ENCODE measurements around the gene PSAP.
A peak's percentile ranks its signal among the peaks of the same experiment; 100 is the strongest.

PSAP gene

DNA sequence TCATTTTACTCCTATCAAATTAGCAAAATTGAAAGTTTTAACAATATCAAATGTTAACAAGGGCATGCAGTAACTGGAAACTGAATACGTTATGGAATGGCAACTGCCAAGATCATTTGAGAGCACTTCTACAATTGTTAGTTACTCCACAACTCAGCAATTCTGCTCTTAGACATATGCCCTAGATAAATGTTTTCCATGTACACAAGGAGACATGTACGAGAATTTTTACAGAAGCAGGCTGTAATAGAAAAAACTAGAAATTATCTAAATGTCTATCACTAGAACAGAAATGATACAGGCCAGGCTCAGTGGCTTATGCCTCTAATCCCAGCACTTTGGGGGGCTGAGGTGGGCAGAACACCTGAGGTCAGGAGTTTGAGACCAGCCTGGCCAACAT lies 7.0 kb downstream of the PSAP start:
- DNase-seq, result no peak

DNA sequence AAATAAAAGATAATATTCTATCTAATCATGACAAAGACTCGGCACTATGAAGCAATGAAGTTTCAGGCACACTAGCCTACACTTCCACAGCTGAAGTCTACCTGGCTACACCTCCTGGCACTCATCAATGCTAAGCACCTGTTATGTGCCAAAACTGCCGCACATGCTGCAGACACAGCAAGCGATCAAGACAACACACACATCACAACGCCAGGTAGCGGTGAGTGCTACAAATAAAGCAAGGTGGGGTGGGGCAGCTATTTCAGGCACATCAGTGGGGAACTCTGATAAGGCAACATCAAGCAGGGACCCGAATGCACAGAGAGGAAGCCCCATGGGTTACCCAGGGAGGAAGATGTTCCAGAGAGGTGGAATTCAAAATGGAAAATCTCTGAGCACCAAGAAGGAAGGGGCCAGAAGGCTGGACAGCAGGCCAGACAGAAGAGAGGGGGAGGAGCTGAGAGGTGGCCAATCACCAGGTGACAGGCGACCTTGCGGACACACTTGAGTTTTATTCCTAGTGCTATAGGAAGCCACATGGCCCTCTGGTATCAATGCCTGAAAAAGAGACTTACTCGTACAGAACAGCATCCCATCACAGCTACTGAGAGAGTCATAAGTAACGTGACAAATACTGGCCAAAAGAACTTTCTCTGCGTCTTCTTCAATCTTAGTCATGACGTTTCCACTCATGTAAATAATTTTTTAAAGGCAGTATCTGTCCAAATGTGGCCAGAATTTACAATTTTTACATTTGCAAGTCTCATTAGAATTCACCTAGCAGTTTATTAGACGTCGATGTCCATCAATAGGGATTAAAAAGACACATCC lies 8.0 kb downstream of the PSAP start:
- no peak for DNase-seq

DNA sequence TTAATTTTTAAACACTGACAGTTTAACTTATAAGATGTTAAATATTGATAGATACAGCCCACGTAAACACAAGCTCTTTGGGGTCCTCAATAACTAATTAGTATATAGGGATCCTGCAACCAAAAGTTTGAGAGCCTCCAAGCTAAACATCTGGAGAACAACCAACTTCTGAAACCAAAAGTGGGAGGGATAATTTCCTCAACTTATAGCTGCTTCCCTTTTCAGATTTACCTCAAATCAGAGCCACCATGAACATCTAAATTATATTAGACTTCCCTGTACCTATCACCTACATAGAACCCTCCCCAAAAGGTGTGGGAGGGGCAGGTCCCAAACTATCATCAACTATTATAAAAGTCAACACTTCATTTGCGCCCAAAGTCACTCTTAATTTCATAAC lies 8.6 kb downstream of the PSAP start:
- no peak for DNase-seq

DNA sequence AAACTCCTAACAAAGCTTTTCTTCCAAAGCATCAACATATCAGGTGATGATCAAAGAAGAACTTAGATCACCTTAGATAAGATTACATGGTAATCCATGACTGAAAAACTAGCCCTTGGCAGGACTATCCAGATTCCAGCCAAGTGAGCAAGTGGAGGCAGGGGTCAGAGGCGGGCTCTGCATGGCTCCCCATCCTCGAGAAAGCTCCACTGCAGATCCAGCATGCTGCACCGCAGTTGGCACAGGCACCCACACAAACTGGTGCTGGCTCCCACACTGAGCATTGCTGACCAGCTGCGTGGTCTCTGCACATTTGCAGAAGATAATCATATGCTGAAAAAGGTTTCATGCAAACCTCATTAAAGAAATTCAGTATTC lies 10.1 kb downstream of the PSAP start:
- DNase-seq, result no peak

DNA sequence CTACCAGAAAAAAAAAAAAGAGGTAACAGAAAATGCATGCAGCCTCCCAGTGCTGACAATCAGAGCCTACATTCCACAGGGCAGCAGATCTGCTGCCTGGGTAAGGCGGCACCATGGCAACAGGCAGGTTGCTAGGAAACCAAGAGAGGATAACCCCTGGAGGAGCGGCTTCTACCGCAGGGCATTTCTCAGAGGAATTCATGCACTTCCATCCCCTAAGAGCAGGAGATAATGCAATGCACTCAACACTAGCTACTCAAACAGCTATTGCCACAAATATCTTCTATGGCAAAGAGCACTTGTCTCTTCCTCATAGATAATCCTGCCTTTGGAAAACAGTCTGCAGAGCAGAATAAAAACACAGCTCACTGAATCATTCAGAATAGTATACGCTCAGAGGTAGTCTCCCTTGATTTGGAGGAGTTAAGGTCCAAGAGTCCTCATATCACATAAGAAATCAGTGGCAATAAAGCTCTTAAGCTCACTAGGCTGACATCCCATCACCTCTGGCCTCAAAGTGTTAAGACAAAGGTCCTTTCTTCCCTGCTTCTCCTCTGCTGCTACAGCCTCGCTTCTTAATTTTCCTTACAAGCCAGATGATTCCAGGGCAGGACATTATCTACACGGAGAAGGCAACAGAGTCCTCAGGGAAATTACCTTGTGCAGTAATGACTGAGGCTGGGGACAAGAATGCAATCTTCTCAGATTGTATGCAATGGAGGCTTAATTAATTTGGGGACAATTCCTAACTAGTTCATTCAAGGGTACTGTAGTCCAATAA lies 10.7 kb downstream of the PSAP start:
- peak; percentile 26 for DNase-seq

DNA sequence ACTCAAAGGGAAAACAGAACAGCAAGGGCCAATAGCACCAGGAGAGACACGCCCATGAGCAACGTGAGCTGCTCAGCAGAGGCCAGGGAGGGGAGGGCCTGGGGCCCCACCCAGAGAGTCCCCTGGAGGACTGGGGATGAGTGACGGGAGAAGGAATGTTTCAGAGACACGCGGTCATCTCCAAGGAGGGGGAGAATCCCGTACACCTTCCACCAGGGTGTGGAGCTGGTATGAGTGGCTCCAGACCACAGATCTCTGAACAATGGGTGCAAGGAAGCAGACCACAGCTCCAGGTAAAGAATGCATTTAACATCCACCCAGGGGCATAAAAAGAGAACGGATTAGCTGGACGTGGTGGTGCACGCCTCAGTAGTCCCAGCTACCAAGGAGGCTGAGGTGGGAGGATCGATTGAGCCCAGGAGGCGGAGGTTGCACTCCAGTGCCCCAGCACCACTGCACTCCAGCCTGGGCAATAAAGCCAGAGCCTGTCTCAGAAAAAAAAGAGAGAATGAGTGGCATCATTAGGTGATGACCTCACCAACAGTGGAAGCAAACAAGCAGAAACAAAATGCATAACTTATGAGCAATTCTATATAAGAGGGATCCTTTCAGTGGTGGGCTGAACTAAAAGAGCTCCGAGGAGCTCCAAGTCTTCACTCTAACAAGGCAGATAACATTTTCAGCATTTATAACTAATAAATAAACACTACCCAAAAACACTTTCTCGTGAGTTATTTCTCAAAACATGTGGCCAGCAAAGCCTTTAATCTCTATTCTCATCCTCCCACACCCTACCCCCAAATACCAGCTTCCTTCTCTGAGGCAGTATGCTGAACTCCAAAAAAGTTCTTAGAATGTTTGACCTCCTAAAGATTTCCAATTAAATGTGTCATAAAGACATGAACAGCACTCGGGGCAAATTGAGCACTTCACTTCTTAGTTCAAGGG lies 12.5 kb downstream of the PSAP start:
- DNase-seq, result no peak

DNA sequence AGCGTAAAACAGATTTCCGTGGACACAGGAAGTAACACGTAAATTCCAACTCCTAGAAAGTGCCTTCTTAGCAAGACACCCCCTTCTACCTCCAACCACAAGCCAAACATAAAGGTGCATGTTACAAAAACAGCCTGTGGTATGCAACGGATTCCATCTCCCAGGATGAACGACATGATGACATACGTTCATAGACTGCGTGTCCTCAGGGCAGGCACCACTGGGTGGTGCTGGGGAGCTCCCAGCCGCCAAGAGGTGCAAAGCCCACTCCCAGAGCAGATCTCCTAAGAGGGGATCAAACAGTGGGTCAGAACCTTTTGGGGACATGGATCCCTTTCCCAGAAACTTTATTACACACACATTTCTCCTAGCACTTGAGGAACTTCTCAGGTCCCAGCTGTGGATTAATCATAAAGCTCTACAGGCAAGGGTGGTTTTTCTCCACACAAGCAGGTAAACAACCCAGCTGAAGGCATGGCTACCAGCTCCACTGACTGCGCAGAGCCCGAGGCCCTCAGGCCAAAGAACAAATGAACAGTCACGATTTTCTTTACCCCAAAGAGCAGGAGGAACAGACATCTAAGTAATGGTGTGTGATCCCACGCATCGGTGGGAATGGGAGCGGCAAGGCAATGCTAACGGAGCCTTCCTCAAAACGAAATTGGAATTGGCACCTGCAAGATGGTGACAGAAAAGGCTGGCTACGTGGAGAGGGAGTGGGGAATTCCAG lies 13.8 kb downstream of the PSAP start:
- no peak for DNase-seq

DNA sequence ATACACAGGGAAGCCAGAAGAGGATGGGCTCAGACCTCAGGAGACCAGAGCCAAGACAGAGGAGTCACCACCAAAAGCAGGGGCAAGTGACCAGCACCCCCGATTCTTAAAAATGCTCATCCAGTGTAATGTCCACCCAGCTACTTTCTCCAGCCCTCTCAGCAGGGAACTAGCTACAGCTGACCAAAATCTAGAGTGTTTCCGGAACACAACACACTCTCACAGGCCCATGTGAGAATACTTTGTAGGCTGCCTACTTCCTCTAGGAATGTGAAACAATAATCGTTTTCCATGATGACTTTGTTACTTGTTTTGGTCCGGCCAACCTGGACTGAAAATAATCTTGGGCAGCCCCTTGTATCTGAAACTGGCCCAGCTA lies 14.5 kb downstream of the PSAP start:
- DNase-seq, result no peak

DNA sequence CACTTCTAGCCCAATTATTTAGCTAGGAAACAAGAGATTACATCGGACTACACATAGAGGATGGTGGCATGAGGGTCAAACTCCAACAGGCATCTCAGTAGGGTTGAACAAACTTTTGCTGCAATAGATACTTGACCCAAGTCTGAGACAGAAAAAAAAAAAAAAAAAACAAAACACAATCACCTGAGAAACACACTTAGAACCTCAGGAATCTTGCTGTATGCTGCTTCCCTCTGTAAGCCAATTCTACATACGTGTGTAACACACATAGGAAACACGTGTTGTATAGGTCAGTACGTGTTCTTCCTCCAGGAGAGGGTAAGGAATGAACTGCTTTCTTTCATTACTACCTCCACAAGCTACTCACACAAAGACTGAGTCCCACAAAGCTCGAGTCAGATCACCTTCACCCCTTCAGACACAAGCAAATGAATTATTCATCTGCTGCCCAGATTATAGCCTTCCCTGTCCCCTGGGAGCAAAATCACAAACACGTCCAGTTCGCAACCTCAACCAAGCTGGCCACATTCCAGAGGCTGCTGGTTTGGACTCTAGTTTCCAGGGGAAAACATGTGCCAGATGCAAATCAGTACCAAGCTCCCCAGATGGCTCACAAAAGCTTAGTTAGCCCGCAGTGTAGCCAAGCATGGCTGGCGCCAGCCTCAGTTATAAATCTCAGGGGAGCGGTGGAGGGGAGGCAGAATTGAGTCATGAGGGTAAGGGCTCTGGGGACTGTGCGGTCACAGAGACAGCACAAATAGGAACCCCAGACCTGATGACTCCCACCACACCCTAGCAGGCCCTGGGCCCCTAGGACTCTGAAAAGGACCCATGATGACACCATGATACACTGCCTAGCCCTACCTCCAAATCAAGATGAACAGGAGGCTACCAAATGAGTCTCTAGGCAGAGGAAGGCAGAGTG lies 15.1 kb downstream of the PSAP start:
- DNase-seq, result peak; percentile 66

DNA sequence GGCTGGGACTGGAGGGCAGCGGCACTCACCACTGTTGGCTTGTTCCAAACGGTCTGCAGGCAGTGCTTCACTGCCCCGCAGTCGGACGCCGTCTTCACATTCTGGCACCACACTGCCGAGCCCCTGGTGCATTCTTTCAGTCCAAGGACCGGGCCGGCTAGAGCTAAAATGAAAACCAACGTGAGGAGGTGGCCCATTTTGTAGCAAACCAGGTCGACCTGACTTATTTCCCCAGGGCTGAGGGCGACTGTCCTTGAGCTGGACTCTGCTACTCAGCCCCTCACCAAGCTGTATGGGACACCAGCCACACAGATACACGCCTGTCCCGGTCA lies 16.7 kb downstream of the PSAP start:
- no peak for DNase-seq

DNA sequence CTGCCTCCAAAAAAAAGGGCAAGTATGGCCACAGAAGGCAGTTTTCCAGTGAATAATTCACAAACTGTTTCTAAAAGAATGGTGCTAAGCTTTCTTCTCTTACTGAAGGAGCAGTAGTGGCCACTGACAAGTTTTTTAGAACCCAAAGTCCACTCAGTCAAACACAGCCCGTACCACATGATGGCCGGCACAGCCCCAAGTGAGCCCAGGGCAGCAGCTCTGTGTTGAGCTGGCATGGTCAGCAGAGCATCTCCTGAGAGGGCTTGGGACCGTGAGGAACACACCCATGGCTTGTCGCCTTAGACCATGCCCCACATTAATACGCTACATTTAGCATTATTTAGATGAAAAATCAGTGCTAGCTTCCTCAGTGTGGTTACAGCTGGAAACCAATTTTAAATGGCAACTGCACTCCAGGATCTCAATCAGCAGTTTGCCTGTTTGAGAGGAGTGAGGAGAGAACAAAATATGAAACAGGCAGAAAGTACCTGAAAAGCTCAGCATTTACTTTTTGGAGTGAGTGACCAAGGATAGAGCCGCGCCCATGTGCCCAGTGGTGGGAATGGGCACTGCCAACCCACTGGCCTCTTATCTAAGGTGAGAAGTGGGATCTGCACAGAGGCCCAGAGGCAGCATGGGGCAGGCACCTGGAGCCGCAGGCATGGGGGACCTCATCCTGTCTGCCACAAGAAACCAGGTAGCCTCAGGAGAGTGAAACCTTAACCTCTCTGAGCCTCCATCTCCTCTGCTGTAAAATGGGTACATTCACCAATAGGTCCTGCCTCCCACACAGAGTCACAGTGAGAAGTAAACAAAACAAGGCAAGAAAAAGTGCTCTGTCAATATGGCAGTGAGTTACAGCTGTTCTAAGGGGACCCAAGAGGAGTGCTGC lies 17.4 kb downstream of the PSAP start:
- no peak for DNase-seq

DNA sequence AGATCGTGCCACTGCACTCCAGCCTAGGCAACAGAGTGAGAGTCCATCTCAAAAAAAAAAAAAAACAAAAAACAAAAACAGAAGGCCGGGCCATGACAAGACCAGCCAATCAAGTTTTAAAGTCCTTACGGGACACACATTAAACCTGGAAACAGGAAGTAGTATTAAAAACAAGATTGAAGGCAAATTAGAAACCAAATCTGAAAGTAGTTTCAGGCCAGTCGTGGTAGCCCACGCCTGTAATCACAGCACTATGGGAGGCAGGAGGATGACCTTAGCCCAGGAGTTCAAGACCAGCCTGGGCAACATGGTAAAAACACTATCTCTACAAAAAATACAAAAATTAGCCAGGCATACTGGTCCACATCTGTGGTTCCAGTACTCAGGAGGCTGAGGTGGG lies 18.1 kb downstream of the PSAP start:
- DNase-seq, result no peak

DNA sequence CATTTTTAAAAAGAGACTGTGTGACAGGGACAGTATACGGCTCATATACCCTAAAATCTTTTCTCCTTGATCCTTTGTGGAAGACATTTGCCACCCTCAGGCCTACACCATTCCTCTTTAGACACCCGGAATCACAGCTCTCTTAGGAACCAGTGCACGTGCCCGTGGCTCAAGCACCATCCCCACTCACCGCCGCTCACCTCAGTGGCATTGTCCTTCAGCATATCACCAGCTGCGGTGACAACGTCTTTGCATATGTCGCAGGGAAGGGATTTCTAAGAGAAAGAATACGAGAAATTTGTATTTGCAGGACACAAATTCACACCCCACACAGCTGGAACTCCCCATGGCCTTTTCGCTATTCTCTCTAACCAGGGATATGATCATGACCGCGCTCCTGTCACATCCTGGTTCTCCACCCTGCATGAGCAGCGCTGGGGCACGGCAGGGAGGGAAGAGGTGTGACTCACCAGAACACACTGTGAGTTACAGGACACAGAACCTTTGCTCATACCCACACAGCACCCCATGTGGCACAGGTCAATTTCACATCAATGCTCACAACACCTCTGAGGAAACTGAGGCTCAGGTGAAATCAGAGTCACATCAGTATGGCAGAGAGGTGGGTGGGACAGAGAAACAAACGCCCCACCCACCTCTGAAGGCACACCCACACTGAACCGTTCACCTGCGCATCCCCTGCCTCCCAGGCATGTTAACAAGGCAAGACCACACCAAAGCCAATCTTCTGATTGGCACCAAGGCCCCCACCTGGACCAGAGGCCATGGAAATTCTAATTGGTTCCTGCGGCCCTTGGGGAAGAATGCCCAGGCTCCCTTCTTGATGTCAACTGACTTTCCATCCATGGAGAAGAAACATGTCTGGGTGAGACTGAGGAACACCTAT lies 19.2 kb downstream of the PSAP start:
- no peak for DNase-seq

DNA sequence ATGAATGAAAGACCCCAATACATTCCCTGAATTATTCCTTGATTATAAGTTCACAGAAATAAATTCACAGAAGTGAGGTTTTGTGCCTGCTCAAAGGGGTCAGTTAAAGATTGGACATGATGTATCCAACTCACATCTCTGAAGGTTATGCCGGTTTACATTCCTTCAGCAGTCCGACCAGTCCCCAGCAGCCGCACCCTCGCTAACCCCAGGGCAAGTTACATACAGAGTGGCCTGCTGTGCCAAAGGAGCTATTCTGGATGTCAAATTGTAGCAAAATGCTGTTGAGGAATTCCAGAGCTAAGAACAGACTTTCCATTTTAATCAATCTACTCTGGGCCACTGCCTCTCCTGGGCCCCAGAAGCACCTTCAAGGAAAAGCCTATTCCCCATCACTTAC lies 20.3 kb downstream of the PSAP start:
- no peak for DNase-seq

DNA sequence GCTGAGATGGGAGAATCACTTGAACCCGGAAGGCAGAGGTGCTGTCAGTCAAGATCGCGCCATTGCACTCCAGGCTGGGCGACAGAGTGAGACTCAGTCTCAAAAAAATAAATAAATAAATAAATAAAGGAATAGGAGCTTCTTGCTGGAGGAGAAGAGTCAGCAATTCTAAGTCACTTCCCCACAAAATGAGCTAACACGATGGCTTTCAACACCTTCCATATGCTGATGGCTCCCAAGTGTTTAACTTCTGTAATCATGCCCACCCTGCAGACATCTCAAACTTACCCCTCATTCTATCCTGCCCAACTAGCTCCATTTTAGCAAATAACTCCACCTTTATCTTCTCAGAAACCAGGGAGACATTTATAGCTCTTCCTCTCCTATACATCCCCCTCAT lies 21.2 kb downstream of the PSAP start:
- no peak for DNase-seq

DNA sequence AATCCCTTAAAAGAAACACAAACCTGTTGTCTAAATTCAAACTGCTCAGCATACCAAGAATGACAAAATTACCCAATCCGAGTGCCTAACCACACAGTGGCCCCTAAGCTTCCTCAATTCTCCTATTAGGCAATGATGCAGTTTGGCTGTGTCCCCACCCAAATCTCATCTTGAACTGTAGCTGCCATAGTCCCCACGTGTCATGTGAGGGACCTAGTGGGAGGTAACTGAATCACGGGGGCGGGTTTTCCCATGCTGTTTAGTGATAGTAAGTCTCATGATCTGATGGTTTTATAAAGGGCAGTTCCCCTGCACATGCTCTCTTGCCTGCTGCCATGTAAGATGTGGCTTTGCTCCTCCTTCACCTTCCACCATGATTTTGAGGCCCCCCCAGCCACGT lies 21.9 kb downstream of the PSAP start:
- no peak for DNase-seq

DNA sequence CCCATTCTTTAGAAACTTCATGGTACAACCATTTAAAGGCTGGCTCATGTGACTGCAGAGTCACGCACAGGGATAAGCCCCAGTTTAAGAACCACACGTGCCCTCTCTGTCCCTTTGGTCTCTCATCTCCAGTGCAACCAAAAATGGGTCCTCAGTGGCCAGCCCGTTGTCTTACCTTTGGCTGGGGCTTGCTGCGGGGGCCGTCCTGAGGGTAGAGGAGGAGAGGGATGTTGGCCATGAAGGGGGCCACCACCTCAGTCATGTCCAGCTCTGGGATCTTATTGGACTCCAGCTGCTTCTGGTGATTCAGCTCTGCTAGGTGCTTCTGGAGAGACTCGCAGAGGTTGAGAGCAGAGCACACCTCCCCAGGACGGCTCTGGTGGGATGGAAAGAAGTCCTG lies 22.3 kb downstream of the PSAP start:
- DNase-seq, result no peak

DNA sequence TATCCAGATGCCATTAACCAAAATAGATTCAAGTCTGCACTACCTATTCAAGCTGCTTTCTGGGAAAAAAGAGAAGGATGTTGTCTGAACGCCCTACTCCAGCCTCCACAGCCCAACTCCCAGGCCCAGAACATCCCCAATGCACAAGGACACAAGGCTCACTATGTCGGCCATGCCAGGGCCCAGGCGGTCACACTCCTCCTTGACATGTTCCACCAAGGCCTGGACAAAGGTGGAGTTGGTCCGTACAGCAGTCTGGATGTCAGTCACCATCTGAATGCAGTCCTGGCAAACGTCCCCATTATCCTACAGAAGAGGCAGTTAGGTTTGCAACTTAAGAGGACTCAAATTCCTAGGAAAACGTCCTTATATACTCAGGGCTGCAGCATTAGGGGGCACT lies 23.2 kb downstream of the PSAP start:
- no peak for DNase-seq

DNA sequence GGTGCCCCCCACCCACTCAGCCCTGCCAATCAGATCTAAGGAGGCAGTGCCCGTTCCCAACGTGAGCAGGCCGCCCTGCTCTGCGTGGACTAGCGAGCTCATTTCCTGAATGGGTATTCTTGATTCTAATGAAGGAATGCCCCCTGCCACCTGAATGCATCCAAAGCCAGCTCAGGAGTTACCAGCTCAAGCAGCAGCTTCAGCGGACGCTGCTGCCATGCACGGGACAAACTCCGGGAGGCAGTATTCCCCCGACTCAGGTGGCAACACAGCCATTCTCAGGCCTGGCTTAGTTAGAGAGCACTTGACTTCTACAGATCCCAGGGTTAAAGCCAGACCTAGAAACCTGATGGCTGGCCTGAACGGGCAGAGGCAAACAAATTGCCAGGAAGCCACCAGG lies 25.8 kb downstream of the PSAP start:
- no peak for DNase-seq

DNA sequence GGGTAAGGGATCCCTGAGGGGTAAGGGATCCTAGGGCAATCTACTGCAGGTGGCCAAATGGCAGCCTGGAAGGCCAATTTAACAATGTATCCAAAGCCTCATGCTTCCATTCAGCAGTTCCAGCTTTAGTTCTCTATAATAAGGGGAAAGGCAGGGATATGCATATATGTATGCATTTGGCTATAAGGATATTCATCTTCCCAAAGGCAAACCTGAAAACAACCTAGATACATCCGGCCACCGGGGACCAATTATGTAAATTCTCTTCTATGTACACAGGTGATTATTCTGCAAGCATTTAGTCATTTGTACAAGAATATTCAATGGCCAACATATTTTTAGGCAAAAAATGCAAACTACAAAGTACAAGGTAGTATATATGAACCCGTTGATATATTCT lies 26.7 kb downstream of the PSAP start:
- DNase-seq, result no peak

Data from NCI-H524 treated with DMSO at 0.1 percent for 48 hours (cell line).